DOHH2 (cell line): Measurements from ENCODE around the gene GLIPR1.

Source experiments
- H3F3A ChIP-seq: fragments of 200-600 bp; sonication (generic), shearing (Covaris generic); 2 replicates; pipeline ENCODE4 v1.6.0; 2016; ENCODE audit warnings: antibody characterized with exemption, mild to moderate bottlenecking; ENCODE audit not compliant: control insufficient read depth, insufficient read depth
- H3K27ac ChIP-seq: fragments of 200-600 bp; sonication (generic); 2 replicates; pipeline ENCODE4 v1.5.1; 2014; ENCODE audit warnings: low read depth, mild to moderate bottlenecking, low read length, moderate library complexity
- H3K27me3 ChIP-seq: fragments of 200-600 bp; sonication (generic); 2 replicates; pipeline ENCODE4 v1.6.1; 2014; ENCODE audit warnings: mild to moderate bottlenecking, low read length, mixed read lengths; ENCODE audit not compliant: control insufficient read depth
- H3K36me3 ChIP-seq: fragments of 200-600 bp; sonication (generic); 2 replicates; pipeline ENCODE4 v1.6.1; 2014; ENCODE audit warnings: mild to moderate bottlenecking, low read length, moderate library complexity, mixed read lengths; ENCODE audit not compliant: control insufficient read depth
- H3K4me1 ChIP-seq: fragments of 200-600 bp; sonication (generic); 2 replicates; pipeline ENCODE4 v1.6.1; 2014; ENCODE audit warnings: mild to moderate bottlenecking, low read length, mixed read lengths; ENCODE audit not compliant: control insufficient read depth
- H3K4me2 ChIP-seq: fragments of 200-600 bp; sonication (generic); 2 replicates; pipeline ENCODE4 v1.6.0; 2014; ENCODE audit warnings: mild to moderate bottlenecking, low read length, moderate library complexity
- H3K4me3 ChIP-seq: fragments of 200-600 bp; sonication (generic); 2 replicates; pipeline ENCODE4 v1.5.1; 2014; ENCODE audit warnings: mild to moderate bottlenecking, low read length, mixed read lengths
- H3K79me2 ChIP-seq: fragments of 200-600 bp; sonication (generic); 2 replicates; pipeline ENCODE4 v1.6.1; 2014; ENCODE audit warnings: mild to moderate bottlenecking, low read length, mixed read lengths; ENCODE audit not compliant: control insufficient read depth
- H3K9me2 ChIP-seq: fragments of 200-600 bp; sonication (generic); replicated peaks from 2 replicates; pipeline ENCODE4 v1.6.1; 2014; ENCODE audit warnings: mild to moderate bottlenecking, low read length, mixed read lengths; ENCODE audit not compliant: control insufficient read depth
- H3K9me3 ChIP-seq: fragments of 200-600 bp; sonication (generic); 2 replicates; pipeline ENCODE4 v1.6.1; 2014; ENCODE audit warnings: antibody characterized with exemption, low read length, mixed read lengths; ENCODE audit not compliant: control insufficient read depth, insufficient read depth
- H4K20me1 ChIP-seq: fragments of 200-600 bp; sonication (generic); 2 replicates; pipeline ENCODE4 v1.6.0; 2014; ENCODE audit warnings: low read depth, mild to moderate bottlenecking, antibody characterized with exemption, low read length, moderate library complexity; ENCODE audit not compliant: control insufficient read depth, insufficient read depth
- EZH2phosphoT487 ChIP-seq: fragments of 200-600 bp; sonication (generic); IDR thresholded peaks from 2 replicates; pipeline ENCODE4 v1.6.1; 2017; ENCODE audit warnings: borderline replicate concordance, mild to moderate bottlenecking, antibody characterized with exemption, low read length, moderate library complexity, mixed read lengths
- TF ChIP-seq, protein P1 (sequence below): fragments of 200-600 bp; sonication (generic); IDR thresholded peaks from one replicate; pipeline ENCODE4 v1.5.1; 2014; ENCODE audit warnings: antibody characterized with exemption, mild to moderate bottlenecking, low read depth, low read length; ENCODE audit not compliant: poor library complexity, severe bottlenecking

GLIPR1 gene

DNA sequence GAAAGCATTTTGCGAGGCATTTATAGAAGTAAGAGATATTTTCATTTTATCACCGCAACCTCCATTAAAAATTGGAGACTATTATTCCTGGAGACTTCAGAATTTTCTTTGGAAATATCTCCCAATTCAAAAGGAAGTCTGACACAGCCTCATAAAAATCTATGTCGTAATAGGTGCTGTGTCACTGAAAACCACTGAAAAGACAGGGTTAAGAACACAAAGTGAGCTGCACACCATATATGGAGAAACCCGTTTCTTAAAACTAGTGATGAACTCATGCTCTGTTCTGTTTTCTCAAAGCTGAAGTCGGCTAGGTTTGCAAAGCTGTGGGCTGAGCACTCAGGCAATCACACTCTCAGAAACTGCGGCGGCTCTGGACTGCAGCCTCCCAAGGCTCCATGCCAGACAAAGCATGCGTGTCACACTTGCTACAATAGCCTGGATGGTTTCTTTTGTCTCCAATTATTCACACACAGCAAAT is at the start of gene GLIPR1:
TSS of gene GLIPR1 (plus strand) at position 287 of the 481 bp plus-strand sequence. CDS start at position 413, 126 bp downstream.
- H3K4me2 ChIP-seq = peak within 1 kb of the TSS; percentile 73
- peaks cover 24% of the 10 kb centered on the region for H3F3A ChIP-seq
- peaks cover 42% of the 10 kb centered on the region for H3K79me2 ChIP-seq
- no peaks in the 10 kb centered on the region for H3K9me3 ChIP-seq
- peak within 1 kb of the TSS; percentile 87 for H3K27ac ChIP-seq
- H3K27me3 ChIP-seq = no peaks in the 10 kb centered on the region
- TF ChIP-seq EZH2phosphoT487 = no peak
- TF ChIP-seq, protein P1, sequence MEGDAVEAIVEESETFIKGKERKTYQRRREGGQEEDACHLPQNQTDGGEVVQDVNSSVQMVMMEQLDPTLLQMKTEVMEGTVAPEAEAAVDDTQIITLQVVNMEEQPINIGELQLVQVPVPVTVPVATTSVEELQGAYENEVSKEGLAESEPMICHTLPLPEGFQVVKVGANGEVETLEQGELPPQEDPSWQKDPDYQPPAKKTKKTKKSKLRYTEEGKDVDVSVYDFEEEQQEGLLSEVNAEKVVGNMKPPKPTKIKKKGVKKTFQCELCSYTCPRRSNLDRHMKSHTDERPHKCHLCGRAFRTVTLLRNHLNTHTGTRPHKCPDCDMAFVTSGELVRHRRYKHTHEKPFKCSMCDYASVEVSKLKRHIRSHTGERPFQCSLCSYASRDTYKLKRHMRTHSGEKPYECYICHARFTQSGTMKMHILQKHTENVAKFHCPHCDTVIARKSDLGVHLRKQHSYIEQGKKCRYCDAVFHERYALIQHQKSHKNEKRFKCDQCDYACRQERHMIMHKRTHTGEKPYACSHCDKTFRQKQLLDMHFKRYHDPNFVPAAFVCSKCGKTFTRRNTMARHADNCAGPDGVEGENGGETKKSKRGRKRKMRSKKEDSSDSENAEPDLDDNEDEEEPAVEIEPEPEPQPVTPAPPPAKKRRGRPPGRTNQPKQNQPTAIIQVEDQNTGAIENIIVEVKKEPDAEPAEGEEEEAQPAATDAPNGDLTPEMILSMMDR = no peak
- peaks cover 35% of the 10 kb centered on the region for H3K36me3 ChIP-seq
- peaks cover 77% of the 10 kb centered on the region for H3K4me1 ChIP-seq
- H4K20me1 ChIP-seq = no peaks in the 10 kb centered on the region
- no peaks in the 10 kb centered on the region for H3K9me2 ChIP-seq
- H3K4me3 ChIP-seq = peak within 1 kb of the TSS; percentile 76

DNA sequence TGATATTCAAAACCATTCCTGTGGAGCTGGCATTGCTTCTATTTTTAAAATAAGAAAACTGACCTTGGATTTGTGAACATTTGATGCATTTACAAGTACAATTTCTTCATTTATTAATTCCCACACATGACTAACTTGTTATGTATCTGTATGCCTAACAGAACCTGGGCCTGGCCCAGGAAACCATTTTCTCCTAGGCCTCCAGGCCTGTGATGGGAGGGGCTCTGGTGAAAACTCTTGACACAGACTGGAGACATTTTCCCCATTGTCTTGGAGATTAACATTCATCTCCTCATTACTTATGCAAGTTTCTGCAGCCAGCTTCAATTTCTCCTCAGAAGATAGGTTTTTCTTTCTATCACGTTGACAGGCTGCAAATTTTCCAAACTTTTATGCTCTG is 47.6 kb upstream of the GLIPR1 start:
- no peaks in the 10 kb centered on the region for H3K36me3 ChIP-seq
- H3K4me2 ChIP-seq = no peak overlapping the region
- H3K9me3 ChIP-seq = peaks cover 6% of the 10 kb centered on the region; the same call in 1 of the 2 replicates
- no peak overlapping the region for H3K27ac ChIP-seq
- no peaks in the 10 kb centered on the region for H3F3A ChIP-seq
- no peak overlapping the region for H3K4me3 ChIP-seq
- no peaks in the 10 kb centered on the region for H3K27me3 ChIP-seq
- no peaks in the 10 kb centered on the region for H4K20me1 ChIP-seq
- no peaks in the 10 kb centered on the region for H3K9me2 ChIP-seq
- no peaks in the 10 kb centered on the region for H3K79me2 ChIP-seq
- no peaks in the 10 kb centered on the region for H3K4me1 ChIP-seq
- TF ChIP-seq, protein P1 = no peak
- TF ChIP-seq EZH2phosphoT487 = no peak

DNA sequence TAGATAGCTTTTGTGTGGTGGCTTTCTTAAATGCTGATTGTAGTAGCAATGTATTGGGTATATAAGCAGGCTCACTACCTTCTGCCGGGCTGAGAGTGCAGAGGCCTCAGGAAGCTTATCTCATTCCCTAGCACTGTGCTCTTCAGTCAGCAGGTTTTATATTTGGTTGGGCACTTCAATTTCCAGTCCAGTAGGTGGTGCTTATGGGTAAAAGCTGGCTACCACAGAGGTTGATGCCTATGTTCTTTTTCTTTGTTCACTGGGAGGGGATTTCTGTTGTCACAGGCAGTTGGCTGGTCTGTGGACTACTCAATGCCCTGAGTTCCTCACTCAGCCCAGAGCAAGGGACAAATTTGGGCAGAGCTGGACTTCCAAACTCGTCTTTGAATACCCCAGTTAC is 43.0 kb upstream of the GLIPR1 start:
- Histone ChIP-seq H3K4me1 (no peaks in the 10 kb centered on the region), H4K20me1 (no peaks in the 10 kb centered on the region), H3K4me2 (no peak overlapping the region), H3K9me3 (no peaks in the 10 kb centered on the region), H3K4me3 (no peak overlapping the region), H3K27ac (no peak overlapping the region), H3K36me3 (no peaks in the 10 kb centered on the region), H3K27me3 (no peaks in the 10 kb centered on the region), H3F3A (no peaks in the 10 kb centered on the region), H3K9me2 (no peaks in the 10 kb centered on the region), H3K79me2 (no peaks in the 10 kb centered on the region)
- TF ChIP-seq EZH2phosphoT487 = no peak
- TF ChIP-seq, protein P1 = peak; percentile 43
